Right lobe of liver (tissue), 6 donors: ENCODE results near the gene TMEM167B. TPM values are rescaled to one million over a fixed set of nuclear protein-coding genes. Genes with fewer than 3 reads are reported as not detected.
A peak's percentile ranks its signal among the peaks of the same experiment; 100 is the strongest.

Experiments
- ATAC-seq, 4 donors: fragments of 200-7000 bp; cut with Tn5 transposase; one replicate each; pipeline ENCODE4 v1.9.1; 2020; ENCODE audit warnings: mild to moderate bottlenecking in 4 of 4, moderate library complexity in 4 of 4
- DNase-seq, 3 donors: peaks; one replicate each; pipeline ENCODE4 v3.0.0-alpha.2; 2020
- H3K27ac ChIP-seq, 3 donors: fragments of 200-600 bp; one replicate each; pipeline ENCODE4 v1.8.0; 2022
- H3K27me3 ChIP-seq, 2 donors: fragments of 200-600 bp; one replicate each; pipeline ENCODE4 v1.8.0; 2022
- H3K36me3 ChIP-seq, 4 donors: fragments of 200-600 bp; sonication (generic) in 1 of 4; one replicate each; pipeline versions ENCODE4 v1.5.1 to v1.8.0; 2017 to 2022; ENCODE audit warnings: control low read depth in 1 of 4
- H3K4me1 ChIP-seq, 4 donors: fragments of 200-600 bp; sonication (generic) in 1 of 4; one replicate each; pipeline versions ENCODE4 v1.5.1 to v1.8.0; 2017 to 2022; ENCODE audit warnings: control low read depth in 1 of 4
- H3K4me3 ChIP-seq, 3 donors: fragments of 200-600 bp; one replicate each; pipeline ENCODE4 v1.8.0; 2022
- H3K9me3 ChIP-seq, 4 donors: fragments of 200-600 bp; sonication (generic) in 1 of 4; one replicate each; pipeline versions ENCODE4 v1.5.1 to v1.8.0; 2017 to 2022; ENCODE audit warnings: control low read depth in 1 of 4
- CTCF ChIP-seq, 4 donors: fragments of 200-600 bp in 3 of 4; fragments of 450-650 bp in 1 of 4; IDR thresholded peaks; one replicate each; pipeline versions ENCODE4 v1.5.1 to v1.8.0; 2016 to 2022; ENCODE audit warnings: antibody characterized with exemption in 4 of 4, mild to moderate bottlenecking in 2 of 4
- POLR2A ChIP-seq: fragments of 450-650 bp; IDR thresholded peaks from one replicate; pipeline ENCODE4 v1.6.1; 2017; ENCODE audit warnings: antibody characterized with exemption, mild to moderate bottlenecking
- WGBS: methylation state at CpG from one replicate; pipeline ENCODE4 v1.1.6; 2018; ENCODE audit warnings: low coverage, low lambda C conversion rate; ENCODE audit not compliant: insufficient coverage; ENCODE audit errors: missing lambda C conversion rate; 5-methylcytosine and 5-hydroxymethylcytosine counted together
- intact Hi-C, 2 donors: fragments of 100-400 bp; cut with DNase I; formaldehyde crosslinking; loops; one replicate each; pipeline versions ENCODE4 v1.11.2 to v1.14.1; 2022
- total RNA-seq, 6 experiments: library from RNA; depleted of rRNA in 2 of 6; stranded (reverse); fragments of >200 nt in 2 of 6; fragmentation: NEBNext Ultra II Directional in 3 of 6; extraction: Animal tissue kit (Norgen Biotek cat#: 25700) in 3 of 6; gene quantifications; one replicate each; pipeline versions ENCODE4 v1.1.0 to v1.2.4, GENCODE V29; 2016 to 2023
- donor health status: DM: no; HTN: yes; CAD: no.
- donor health status: DM: no; HTN: no; CAD: no.
- donor health status: DM: no; HTN: no; CAD: no.
- donor health status: DM: no; HTN: yes; CAD: no.
- donor health status: DM: no; HTN: yes; CAD: no.

TMEM167B gene
- total RNA-seq, 6 experiments from 2014 or later = 10.5 to 21.9 (median 15.1) TPM

GRCh38 chr1:109109906-109110305 lies 19.3 kb downstream of the TMEM167B start:
- Histone ChIP-seq H3K27me3 (peaks cover 5 to 6% of the 10 kb centered on the region in 2 donors), H3K4me1 (peaks cover 0 to 21% (median 0%) of the 10 kb centered on the region in 4 donors), H3K36me3 (no peaks in the 10 kb centered on the region), H3K9me3 (no peaks in the 10 kb centered on the region), H3K27ac (no peak overlapping the region), H3K4me3 (no peak overlapping the region)
- 62% methylated on average over 3 of the region's 3 CpGs for WGBS
- ATAC-seq (no peak), DNase-seq (no peak)
- intact Hi-C loops = no loop called here
- no peak for TF ChIP-seq CTCF (IDR thresholded peaks at IDR 0.05)
- TF ChIP-seq POLR2A = no peak

GRCh38 chr1:109111386-109112055 lies 21.0 kb downstream of the TMEM167B start:
- no peak for ATAC-seq
- no peak overlapping the region for H3K4me3 ChIP-seq
- no peaks in the 10 kb centered on the region for H3K36me3 ChIP-seq
- no peak for DNase-seq
- intact Hi-C loops = no loop called here
- 45% methylated on average over 5 of the region's 5 CpGs for WGBS
- no peak overlapping the region for H3K27ac ChIP-seq
- H3K4me1 ChIP-seq = peaks cover 0 to 18% (median 0%) of the 10 kb centered on the region in 4 donors
- TF ChIP-seq POLR2A (no peak), CTCF (IDR thresholded peaks at IDR 0.05) (no peak)
- no peaks in the 10 kb centered on the region for H3K9me3 ChIP-seq
- H3K27me3 ChIP-seq = peaks cover 5 to 6% of the 10 kb centered on the region in 2 donors

DNA sequence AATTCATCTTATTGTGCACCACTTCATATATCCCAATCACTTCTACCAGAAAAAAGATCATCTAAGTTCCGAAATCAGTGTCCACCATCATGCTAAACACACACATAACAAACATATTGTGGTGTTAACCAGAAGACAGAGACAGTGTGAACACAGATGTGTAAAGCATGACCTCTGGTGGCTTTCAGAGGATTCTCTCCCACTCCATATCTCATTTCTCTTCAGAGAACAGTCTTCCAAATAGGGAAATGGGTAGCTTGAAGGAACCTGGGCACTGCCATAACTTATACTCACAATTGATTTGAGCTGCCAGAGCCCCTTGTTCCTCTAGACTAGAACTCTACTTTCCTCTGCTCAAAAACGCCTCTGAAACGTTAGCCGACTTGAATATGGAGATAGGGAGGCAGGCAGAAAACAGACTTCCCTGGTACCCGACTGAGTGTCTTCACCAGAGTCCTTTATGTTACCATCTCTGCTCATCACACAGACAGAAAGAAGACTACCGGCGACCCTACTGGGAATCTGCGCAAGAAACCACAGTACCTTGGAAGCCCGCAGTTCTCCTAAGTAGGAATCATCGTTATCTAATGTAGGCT lies 21.6 kb downstream of the TMEM167B start:
- intact Hi-C loops = no loop called here
- no peak for DNase-seq
- TF ChIP-seq CTCF (IDR thresholded peaks at IDR 0.05) (peak in 1 of 4 donors; percentile 31), POLR2A (no peak)
- Histone ChIP-seq H3K4me1 (peaks cover 0 to 18% (median 0%) of the 10 kb centered on the region in 4 donors), H3K27ac (no peak overlapping the region), H3K9me3 (no peaks in the 10 kb centered on the region), H3K4me3 (no peak overlapping the region), H3K36me3 (no peaks in the 10 kb centered on the region), H3K27me3 (peaks cover 5 to 6% of the 10 kb centered on the region in 2 donors)
- 33% methylated on average over 10 of the region's 10 CpGs for WGBS
- ATAC-seq = peak; percentile 59 to 76 (median 64)

DNA sequence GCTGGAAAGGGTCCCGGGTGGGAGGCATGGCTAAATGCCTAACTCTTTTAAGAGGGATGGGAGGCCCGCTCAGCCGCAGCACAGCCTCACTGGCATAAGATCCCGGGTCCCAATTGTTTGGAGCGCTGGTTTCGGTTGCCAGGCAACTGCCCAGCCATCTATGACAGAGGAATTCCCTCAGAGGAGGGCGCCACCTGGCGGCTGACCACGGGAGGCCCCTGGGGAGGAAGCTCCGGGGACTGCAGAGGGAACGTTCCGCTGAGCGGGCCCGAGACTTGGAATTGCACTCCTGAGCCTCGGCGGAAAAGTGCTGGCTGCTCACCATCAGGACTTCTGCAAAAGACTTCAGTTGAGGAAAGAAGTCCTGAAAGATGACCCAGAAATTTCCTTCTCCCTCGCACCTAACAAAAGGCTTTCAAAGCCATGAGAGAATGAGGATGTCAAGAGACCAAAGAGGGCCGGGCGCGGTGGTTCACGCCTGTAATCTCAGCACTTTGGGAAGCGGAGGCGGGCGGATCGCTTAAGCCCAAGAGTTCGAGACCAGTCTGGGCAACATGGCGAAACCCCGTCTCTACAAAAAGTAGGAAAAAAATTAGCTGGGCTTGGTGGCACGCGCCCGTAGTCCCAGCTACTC lies 22.2 kb downstream of the TMEM167B start:
- DNase-seq (peak; percentile 92 to 94 (median 93)), ATAC-seq (peak; percentile 95 to 97 (median 96))
- 11% methylated on average over 24 of the region's 31 CpGs for WGBS
- Histone ChIP-seq H3K4me1 (peaks cover 0 to 18% (median 0%) of the 10 kb centered on the region in 4 donors), H3K9me3 (no peaks in the 10 kb centered on the region), H3K4me3 (peak overlapping the region in 1 of 3 donors; percentile 3), H3K27me3 (peaks cover 5 to 6% of the 10 kb centered on the region in 2 donors), H3K36me3 (no peaks in the 10 kb centered on the region), H3K27ac (no peak overlapping the region)
- peak; percentile 87 to 99 (median 98) for TF ChIP-seq CTCF (IDR thresholded peaks at IDR 0.05)
- no peak for TF ChIP-seq POLR2A
- intact Hi-C loops = no loop called here
